ENCODE measurements around the gene ECEL1. TPM values are rescaled to one million over a fixed set of nuclear protein-coding genes. Genes with fewer than 3 reads are reported as not detected.
"Not testable (repeated sequence)": the region's sequence is repeated elsewhere in the genome, so short reads cannot be mapped to it uniquely, and the experiment has no call there.

ECEL1 gene
- total and polyA plus RNA-seq, 2 experiments from 2014 or later: 0.54 TPM; not detected in 1

GRCh38 chr2:232448304-232448690 is 39.3 kb downstream of the ECEL1 start:
- H3K27me3 ChIP-seq (replicated peaks; ENCODE audit: insufficient read depth): peaks cover 14% of the 10 kb centered on the region
- no peaks in the 10 kb centered on the region for H3K4me1 ChIP-seq (ENCODE audit: insufficient read depth)
- DNase-seq: no peak
- no peaks in the 10 kb centered on the region for H3K36me3 ChIP-seq (ENCODE audit: low read depth)
- no peak overlapping the region for H3K9ac ChIP-seq
- no peaks in the 10 kb centered on the region for H3K79me2 ChIP-seq (ENCODE audit: insufficient read depth)
- no peak overlapping the region for H3K4me3 ChIP-seq
- H3K27ac ChIP-seq: no peak overlapping the region
- H3K9me2 ChIP-seq (ENCODE audit: insufficient read depth): no peaks in the 10 kb centered on the region
- TF ChIP-seq EZH2phosphoT487 (IDR thresholded peaks at IDR 0.05; ENCODE audit: insufficient read depth, low read depth) (no peak), EZH2 (IDR thresholded peaks at IDR 0.05; ENCODE audit: insufficient read depth, poor library complexity, severe bottlenecking) (no peak)
- no peak overlapping the region for H3K4me2 ChIP-seq (ENCODE audit: unreplicated experiment)
- 66 to 68% methylated on average over 10 of the region's 10 CpGs for whole genome bisulfite sequencing, 2 experiments (ENCODE audit: low coverage in 1 of 2, low lambda C conversion rate in 2 of 2, missing lambda C conversion rate in 2 of 2)
- H2AFZ ChIP-seq: no peak overlapping the region
- in situ Hi-C loops (cut with MboI): no loop called here
- H3K9me3 ChIP-seq (ENCODE audit: low read depth): no peaks in the 10 kb centered on the region
- H3F3A ChIP-seq (ENCODE audit: insufficient read depth): no peaks in the 10 kb centered on the region
- no peaks in the 10 kb centered on the region for H4K20me1 ChIP-seq (ENCODE audit: insufficient read depth)

- H3F3A ChIP-seq (ENCODE audit: insufficient read depth): no peaks in the 10 kb centered on the region
- in situ Hi-C loops (cut with MboI): no loop called here
- H4K20me1 ChIP-seq (ENCODE audit: insufficient read depth): no peaks in the 10 kb centered on the region
- DNase-seq: no peak
- H3K27me3 ChIP-seq (replicated peaks; ENCODE audit: insufficient read depth): peaks cover 9% of the 10 kb centered on the region; the same call in 1 of the 2 replicates
- no peak overlapping the region for H3K27ac ChIP-seq
- no peak overlapping the region for H2AFZ ChIP-seq
- WGBS, 2 experiments (ENCODE audit: low coverage in 1 of 2, low lambda C conversion rate in 2 of 2, missing lambda C conversion rate in 2 of 2): 63 to 64% methylated on average over 13 to 18 of the region's 18 CpGs
- no peaks in the 10 kb centered on the region for H3K9me2 ChIP-seq (ENCODE audit: insufficient read depth)
- H3K79me2 ChIP-seq (ENCODE audit: insufficient read depth): no peaks in the 10 kb centered on the region
- TF ChIP-seq EZH2phosphoT487 (IDR thresholded peaks at IDR 0.05; ENCODE audit: insufficient read depth, low read depth) (no peak), EZH2 (IDR thresholded peaks at IDR 0.05; ENCODE audit: insufficient read depth, poor library complexity, severe bottlenecking) (no peak)
- H3K9me3 ChIP-seq (ENCODE audit: low read depth): no peaks in the 10 kb centered on the region
- no peak overlapping the region for H3K9ac ChIP-seq
- H3K36me3 ChIP-seq (ENCODE audit: low read depth): no peaks in the 10 kb centered on the region
- no peaks in the 10 kb centered on the region for H3K4me1 ChIP-seq (ENCODE audit: insufficient read depth)
- no peak overlapping the region for H3K4me3 ChIP-seq
- no peak overlapping the region for H3K4me2 ChIP-seq (ENCODE audit: unreplicated experiment)
Observed at GRCh38 chr2:232447638-232448303, 39.9 kb downstream of the ECEL1 start.

GRCh38 chr2:232447091-232447620 is 40.5 kb downstream of the ECEL1 start:
- in situ Hi-C loops (cut with MboI): no loop called here
- no peak for TF ChIP-seq EZH2phosphoT487 (IDR thresholded peaks at IDR 0.05; ENCODE audit: insufficient read depth, low read depth)
- TF ChIP-seq EZH2 (IDR thresholded peaks at IDR 0.05; ENCODE audit: insufficient read depth, poor library complexity, severe bottlenecking): no peak
- no peaks in the 10 kb centered on the region for H3K9me3 ChIP-seq (ENCODE audit: low read depth)
- H3K4me3 ChIP-seq: no peak overlapping the region
- H3K9me2 ChIP-seq (ENCODE audit: insufficient read depth): no peaks in the 10 kb centered on the region
- peaks cover 8% of the 10 kb centered on the region; the same call in 1 of the 2 replicates for H3K27me3 ChIP-seq (replicated peaks; ENCODE audit: insufficient read depth)
- no peak overlapping the region for H2AFZ ChIP-seq
- H4K20me1 ChIP-seq (ENCODE audit: insufficient read depth): no peaks in the 10 kb centered on the region
- no peak for DNase-seq
- H3K36me3 ChIP-seq (ENCODE audit: low read depth): no peaks in the 10 kb centered on the region
- no peaks in the 10 kb centered on the region for H3K79me2 ChIP-seq (ENCODE audit: insufficient read depth)
- 56 to 63% methylated on average over 9 of the region's 9 CpGs for WGBS, 2 experiments (ENCODE audit: low coverage in 1 of 2, low lambda C conversion rate in 2 of 2, missing lambda C conversion rate in 2 of 2)
- H3F3A ChIP-seq (ENCODE audit: insufficient read depth): no peaks in the 10 kb centered on the region
- H3K4me1 ChIP-seq (ENCODE audit: insufficient read depth): no peaks in the 10 kb centered on the region
- H3K4me2 ChIP-seq (ENCODE audit: unreplicated experiment): no peak overlapping the region
- no peak overlapping the region for H3K9ac ChIP-seq
- no peak overlapping the region for H3K27ac ChIP-seq

- DNase-seq; H3F3A ChIP-seq (ENCODE audit: insufficient read depth); H3K4me2 ChIP-seq (ENCODE audit: unreplicated experiment); H2AFZ ChIP-seq; H3K9me3 ChIP-seq (ENCODE audit: low read depth); H3K79me2 ChIP-seq (ENCODE audit: insufficient read depth); H3K27me3 ChIP-seq (replicated peaks; ENCODE audit: insufficient read depth); H3K9ac ChIP-seq; H3K36me3 ChIP-seq (ENCODE audit: low read depth); H3K27ac ChIP-seq; H3K4me3 ChIP-seq; H4K20me1 ChIP-seq (ENCODE audit: insufficient read depth); in situ Hi-C loops (cut with MboI); H3K9me2 ChIP-seq (ENCODE audit: insufficient read depth); H3K4me1 ChIP-seq (ENCODE audit: insufficient read depth): not testable (repeated sequence)
- WGBS, 2 experiments (ENCODE audit: low coverage in 1 of 2, low lambda C conversion rate in 2 of 2, missing lambda C conversion rate in 2 of 2): 37 to 80% methylated on average over 1 to 5 of the region's 9 CpGs
Observed at GRCh38 chr2:232446266-232446777, 41.3 kb downstream of the ECEL1 start.

- H3K4me1 ChIP-seq (ENCODE audit: insufficient read depth); H3K4me3 ChIP-seq; H3K36me3 ChIP-seq (ENCODE audit: low read depth); H3K27me3 ChIP-seq (replicated peaks; ENCODE audit: insufficient read depth); H3K79me2 ChIP-seq (ENCODE audit: insufficient read depth); in situ Hi-C loops (cut with MboI); H3K9ac ChIP-seq; H3K9me2 ChIP-seq (ENCODE audit: insufficient read depth); H3K27ac ChIP-seq; DNase-seq; H3K9me3 ChIP-seq (ENCODE audit: low read depth); H3K4me2 ChIP-seq (ENCODE audit: unreplicated experiment); H4K20me1 ChIP-seq (ENCODE audit: insufficient read depth); H3F3A ChIP-seq (ENCODE audit: insufficient read depth); H2AFZ ChIP-seq: not testable (repeated sequence)
- WGBS, 2 experiments (ENCODE audit: low coverage in 1 of 2, low lambda C conversion rate in 2 of 2, missing lambda C conversion rate in 2 of 2): 57 to 64% methylated on average over 11 to 28 of the region's 29 CpGs
Observed at GRCh38 chr2:232445149-232445885, 42.3 kb downstream of the ECEL1 start.
